HCT116 (cell line): ENCODE data around the gene ZNF697. TPM values are rescaled to one million over a fixed set of nuclear protein-coding genes. Genes with fewer than 3 reads are reported as not detected.

Source experiments
- ATAC-seq: fragments of 200-7000 bp; cut with Tn5 transposase; 2 replicates; pipeline ENCODE4 v1.9.1; 2020; ENCODE audit warnings: mild to moderate bottlenecking, moderate library complexity
- BruUV-seq: library from RNA; stranded (reverse); fragments of 400-500 nt; replicated peaks from 2 replicates; lab custom pipeline; 2021; lab: Mats Ljungman, UMichigan
- CTCF ChIA-PET: fragments of 300-600 bp; sonication (Branson Sonifier 250); formaldehyde crosslinking; loops from one replicate; lab custom pipeline; 2021; ENCODE audit warnings: antibody characterized with exemption; lab: Charles Lee
- POLR2A ChIA-PET: fragments of 300-600, 350-600 bp; sonication (Branson Sonifier 250); formaldehyde crosslinking; loops from one replicate; lab custom pipeline; 2021; ENCODE audit warnings: antibody characterized with exemption; lab: Charles Lee
- RAD21 ChIA-PET, 2 experiments: fragments of 300-600 bp; sonication (Branson Sonifier 250); formaldehyde crosslinking; loops; one replicate each; lab custom pipeline; 2023; ENCODE audit warnings: low total read pairs in 2 of 2; ENCODE audit not compliant: uncharacterized antibody in 2 of 2, unreplicated experiment in 2 of 2, low non-redundant PET in 1 of 2; lab: Charles Lee
- DNase-seq: peaks from one replicate; pipeline ENCODE4 v3.0.0-alpha.2; 2010; ENCODE audit warnings: low read depth, low spot score
- H2AFZ ChIP-seq: fragments of 200-600 bp; shearing (Covaris generic), sonication (generic); 2 replicates; pipeline ENCODE4 v1.6.1; 2017; ENCODE audit warnings: low read depth, mixed run types, mixed read lengths, antibody characterized with exemption, low read length; ENCODE audit not compliant: poor library complexity, severe bottlenecking
- H3K27ac ChIP-seq: 2 replicates; pipeline ENCODE4 v1.5.1; 2012; ENCODE audit warnings: low read depth, low read length
- H3K27me3 ChIP-seq: fragments of 200-600 bp; sonication (generic); 2 replicates; pipeline ENCODE4 v1.6.1; 2016; ENCODE audit warnings: mixed run types, low read length, mixed read lengths; ENCODE audit not compliant: insufficient read depth
- H3K36me3 ChIP-seq, 2 experiments: fragments of 200-500 bp in 1 of 2; fragments of 200-600 bp in 1 of 2; sonication (Bioruptor generic) in 1 of 2; sonication (generic) in 1 of 2; 2 replicates each; pipeline versions ENCODE4 v1.5.1 to v1.6.1; 2014 to 2016; ENCODE audit warnings: low read length in 2 of 2, inconsistent platforms in 1 of 2, mixed read lengths in 1 of 2, mixed run types in 1 of 2; ENCODE audit not compliant: insufficient read depth in 2 of 2, control insufficient read depth in 1 of 2
- H3K4me1 ChIP-seq, 2 experiments: fragments of 200-600 bp in 1 of 2; sonication (generic) in 1 of 2; 2 replicates each; pipeline versions ENCODE4 v1.5.1 to v1.6.1; 2012 to 2017; ENCODE audit warnings: low read length in 2 of 2, inconsistent platforms in 1 of 2, mild to moderate bottlenecking in 1 of 2, mixed read lengths in 1 of 2, mixed run types in 1 of 2, moderate library complexity in 1 of 2; ENCODE audit not compliant: insufficient read depth in 2 of 2, control insufficient read depth in 1 of 2
- H3K4me2 ChIP-seq: fragments of 200-600 bp; sonication (generic); 2 replicates; pipeline ENCODE4 v1.6.1; 2017; ENCODE audit warnings: mixed run types, low read length, mixed read lengths
- H3K4me3 ChIP-seq, 2 experiments: fragments of 200-600 bp in 1 of 2; sonication (generic) in 1 of 2; replicated peaks in 1 of 2; 2 replicates each; pipeline ENCODE4 v1.5.1; 2011 to 2016; ENCODE audit warnings: low read length in 2 of 2, control low read depth in 1 of 2, low read depth in 1 of 2, mild to moderate bottlenecking in 1 of 2, mixed read lengths in 1 of 2, mixed run types in 1 of 2
- H3K79me2 ChIP-seq: fragments of 200-600 bp; sonication (generic); 2 replicates; pipeline ENCODE4 v1.6.1; 2017; ENCODE audit warnings: mild to moderate bottlenecking, mixed run types, low read length, moderate library complexity, mixed read lengths; ENCODE audit not compliant: insufficient read depth
- H3K9ac ChIP-seq: fragments of 200-600 bp; sonication (generic); 2 replicates; pipeline ENCODE4 v1.6.1; 2016; ENCODE audit warnings: low read length, mixed read lengths
- H3K9me2 ChIP-seq: fragments of 200-600 bp; sonication (generic), shearing (Covaris generic); 2 replicates; pipeline ENCODE4 v1.6.1; 2017; ENCODE audit warnings: mixed run types, mild to moderate bottlenecking, moderate library complexity; ENCODE audit not compliant: insufficient read depth
- H3K9me3 ChIP-seq, 2 experiments: fragments of 200-500 bp in 1 of 2; fragments of 200-600 bp in 1 of 2; sonication (Bioruptor generic) in 1 of 2; sonication (generic) in 1 of 2; 2 replicates each; pipeline ENCODE4 v1.6.1; 2014 to 2017; ENCODE audit warnings: low read length in 2 of 2, mixed read lengths in 2 of 2, inconsistent platforms in 1 of 2, low read depth in 1 of 2, mild to moderate bottlenecking in 1 of 2, mixed run types in 1 of 2, moderate library complexity in 1 of 2; ENCODE audit not compliant: control insufficient read depth in 1 of 2, insufficient read depth in 1 of 2
- H4K20me1 ChIP-seq: fragments of 200-600 bp; sonication (generic), shearing (Covaris generic); 2 replicates; pipeline ENCODE4 v1.6.1; 2017; ENCODE audit warnings: mixed run types, mild to moderate bottlenecking, moderate library complexity; ENCODE audit not compliant: insufficient read depth
- RAD21 ChIP-seq: IDR thresholded peaks from 2 replicates; pipeline ENCODE4 v1.6.1; 2012; ENCODE audit warnings: low read depth, mild to moderate bottlenecking
- SP1 ChIP-seq: IDR thresholded peaks from 2 replicates; pipeline ENCODE4 v1.6.1; 2012; ENCODE audit warnings: low read depth
- TCF7L2 ChIP-seq: IDR thresholded peaks from 2 replicates; pipeline ENCODE4 v1.7.0; 2011; ENCODE audit warnings: borderline replicate concordance, inconsistent platforms; ENCODE audit not compliant: insufficient read depth, insufficient read length; ENCODE audit errors: extremely low read depth
- intact Hi-C: fragments of 100-400 bp; cut with micrococcal nuclease; formaldehyde crosslinking; loops from 2 replicates; pipeline ENCODE4 v1.10.0; 2022
- total RNA-seq: library from RNA; stranded (reverse); gene quantifications from one replicate; pipeline ENCODE4 v1.2.1, GENCODE V29; 2021; ENCODE audit not compliant: unreplicated experiment
- TF ChIP-seq, protein P1 (sequence below), 3 experiments: fragments of 200-600 bp in 1 of 3; sonication (generic) in 1 of 3; IDR thresholded peaks in 2 of 3; conservative IDR thresholded peaks in 1 of 3; 2 replicates each; pipeline ENCODE4 v1.5.1; 2012 to 2017; ENCODE audit warnings: low read depth in 2 of 3, low read length in 2 of 3, antibody characterized with exemption in 1 of 3, borderline replicate concordance in 1 of 3, control low read depth in 1 of 3, mild to moderate bottlenecking in 1 of 3, mixed read lengths in 1 of 3, mixed run types in 1 of 3, moderate library complexity in 1 of 3; ENCODE audit not compliant: insufficient read depth in 1 of 3
- TF ChIP-seq, protein P2 (sequence below): IDR thresholded peaks from 2 replicates; pipeline ENCODE4 v1.6.1; 2012

ZNF697 gene
- total RNA-seq, 1 experiment from 2014 or later, result 5.9 TPM

DNA sequence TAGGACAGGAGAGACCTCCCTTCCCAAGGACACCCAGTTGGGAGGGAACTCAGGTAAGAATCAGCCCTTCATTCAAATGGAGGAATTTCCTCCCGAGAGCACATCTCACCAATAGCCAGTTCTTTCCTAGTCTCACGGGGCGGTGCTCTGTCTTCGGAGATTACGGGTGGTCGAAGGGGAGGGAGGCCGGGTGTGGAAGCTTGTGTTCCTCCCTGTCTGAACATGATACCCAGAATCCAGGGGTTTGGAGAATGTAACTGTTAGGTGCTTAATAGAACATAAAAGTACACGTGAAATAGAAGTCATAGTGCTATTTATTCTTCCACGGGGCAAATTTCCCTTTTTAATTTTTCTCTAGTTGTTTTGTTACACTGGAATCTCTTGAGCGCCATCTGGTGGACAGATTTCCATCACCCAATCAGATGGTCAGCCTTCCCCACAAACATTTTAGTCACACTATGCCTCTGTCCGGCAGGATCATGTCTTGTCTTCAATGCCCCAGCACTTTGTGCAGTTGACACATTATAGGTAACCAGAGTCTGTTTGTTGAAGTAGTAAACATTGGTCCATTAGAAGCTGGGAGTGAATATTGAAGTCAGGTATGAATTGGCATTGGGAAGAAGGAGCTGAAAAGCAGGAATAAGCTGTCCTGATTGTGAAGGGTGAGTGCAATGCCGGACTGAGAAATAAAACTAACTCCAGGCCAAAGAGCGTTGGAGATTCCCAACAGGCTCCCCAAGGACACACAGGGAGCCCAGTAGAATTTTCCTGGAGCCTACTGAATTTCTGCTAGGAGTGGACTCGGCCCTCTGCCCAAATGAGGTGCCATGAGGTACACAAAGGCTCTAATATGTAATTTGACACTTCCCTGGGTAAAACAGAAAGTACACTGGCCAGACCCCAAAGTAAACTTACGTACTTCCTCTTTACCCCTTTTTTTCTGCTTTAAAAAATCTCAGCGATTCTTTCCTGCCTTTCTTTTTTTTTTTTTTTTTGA lies 27.6 kb upstream of the ZNF697 start:
- POLR2A ChIA-PET, result interaction anchor here (1.1 to 1.4 kb wide), 2 partner anchors 10 to 19 kb away, joined by 3 read pairs; no protein-coding TSS in a partner anchor
- peak overlapping the region; percentile 26; the same call in 1 of the 2 replicates for H3K27ac ChIP-seq
- CTCF ChIA-PET, result interaction anchor here (0.7 to 4.6 kb wide), 28 partner anchors 8 to 303 kb away, joined by 3 to 69 read pairs (median 6); partner anchors contain the start of genes PHGDH and ZNF697

More for the DNA sequence above, 27.6 kb upstream of the ZNF697 start:
- Histone ChIP-seq H3K9ac (peak overlapping the region; percentile 37), H3K36me3 (no peaks in the 10 kb centered on the region), H3K4me1 (peaks cover 10 to 25% of the 10 kb centered on the region in 2 experiments), H3K79me2 (no peaks in the 10 kb centered on the region)
- TF ChIP-seq, protein P1, sequence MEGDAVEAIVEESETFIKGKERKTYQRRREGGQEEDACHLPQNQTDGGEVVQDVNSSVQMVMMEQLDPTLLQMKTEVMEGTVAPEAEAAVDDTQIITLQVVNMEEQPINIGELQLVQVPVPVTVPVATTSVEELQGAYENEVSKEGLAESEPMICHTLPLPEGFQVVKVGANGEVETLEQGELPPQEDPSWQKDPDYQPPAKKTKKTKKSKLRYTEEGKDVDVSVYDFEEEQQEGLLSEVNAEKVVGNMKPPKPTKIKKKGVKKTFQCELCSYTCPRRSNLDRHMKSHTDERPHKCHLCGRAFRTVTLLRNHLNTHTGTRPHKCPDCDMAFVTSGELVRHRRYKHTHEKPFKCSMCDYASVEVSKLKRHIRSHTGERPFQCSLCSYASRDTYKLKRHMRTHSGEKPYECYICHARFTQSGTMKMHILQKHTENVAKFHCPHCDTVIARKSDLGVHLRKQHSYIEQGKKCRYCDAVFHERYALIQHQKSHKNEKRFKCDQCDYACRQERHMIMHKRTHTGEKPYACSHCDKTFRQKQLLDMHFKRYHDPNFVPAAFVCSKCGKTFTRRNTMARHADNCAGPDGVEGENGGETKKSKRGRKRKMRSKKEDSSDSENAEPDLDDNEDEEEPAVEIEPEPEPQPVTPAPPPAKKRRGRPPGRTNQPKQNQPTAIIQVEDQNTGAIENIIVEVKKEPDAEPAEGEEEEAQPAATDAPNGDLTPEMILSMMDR (IDR thresholded peaks at IDR 0.05 in 2 of 3, conservative IDR thresholded peaks at IDR 0.05 in 1 of 3; ENCODE audit: borderline replicate concordance in 1 of 3, insufficient read depth in 1 of 3, low read depth in 2 of 3, low read length in 2 of 3), result peak; percentile 75 to 87 (median 75)
- TF ChIP-seq, protein P2, sequence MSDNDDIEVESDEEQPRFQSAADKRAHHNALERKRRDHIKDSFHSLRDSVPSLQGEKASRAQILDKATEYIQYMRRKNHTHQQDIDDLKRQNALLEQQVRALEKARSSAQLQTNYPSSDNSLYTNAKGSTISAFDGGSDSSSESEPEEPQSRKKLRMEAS, result peak; percentile 36
- peak; percentile 67 for TF ChIP-seq RAD21
- TF ChIP-seq SP1, result no peak
- no peak for TF ChIP-seq TCF7L2
- TF ChIP-seq, all 23 proteins: peak for 3
- Histone ChIP-seq H3K9me3 (no peaks in the 10 kb centered on the region), H3K9me2 (no peaks in the 10 kb centered on the region), H3K27me3 (no peaks in the 10 kb centered on the region), H3K4me3 (peak overlapping the region; percentile 32 to 49), H2AFZ (peak overlapping the region; percentile 92), H3K4me2 (peak overlapping the region; percentile 73), H4K20me1 (no peaks in the 10 kb centered on the region)
- ATAC-seq (peak; percentile 95), DNase-seq (peak; percentile 85)
- intact Hi-C loops, result loop anchor here (1.0 to 10.0 kb wide), 4 partner anchors 27 to 388 kb away; partner anchors contain the start of gene ZNF697
- no TSS peak for BruUV-seq
- RAD21 ChIA-PET, result interaction anchor here (0.6 to 1.6 kb wide), 6 partner anchors 59 to 64 kb away, joined by 3 to 4 read pairs (median 3); no protein-coding TSS in a partner anchor
